ENCODE measurements around the gene HOXA3.

Gene HOXA3

DNA sequence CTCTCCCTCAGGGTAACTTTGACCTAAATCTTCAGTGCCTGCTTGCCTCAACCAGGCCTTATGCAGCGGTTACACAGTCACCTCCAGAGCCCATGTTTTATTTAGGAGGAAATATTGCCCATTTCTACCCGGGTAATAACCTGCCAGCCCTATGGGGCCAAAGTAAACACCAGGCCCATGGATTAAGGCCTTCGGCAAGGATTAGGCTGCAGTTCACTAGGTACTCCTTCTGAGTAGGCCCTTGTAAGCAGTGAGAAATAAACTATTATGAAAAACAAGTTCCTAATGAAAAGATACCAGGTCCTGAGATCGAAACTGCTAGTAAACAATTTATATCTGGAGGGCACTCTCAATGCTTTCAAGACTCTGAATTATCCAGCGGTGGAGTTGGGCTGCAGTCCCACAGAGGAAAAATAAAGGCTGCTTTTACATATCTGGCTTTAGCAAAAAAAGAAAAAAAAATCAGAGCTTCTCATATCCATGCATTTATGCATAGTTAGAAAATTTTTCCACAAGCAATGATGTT lies 25.5 kb upstream of the HOXA3 start:
- Histone ChIP-seq H3K9ac (ENCODE audit: low read length) (no peak overlapping the region), H3K9me3 (replicated peaks; ENCODE audit: insufficient read depth, low read length) (no peaks in the 10 kb centered on the region), H3K4me1 (ENCODE audit: low read length) (0 out of 2 replicates have a peak, but pooled peaks cover under 1% of the 10 kb centered on the region), H3K27me3 (replicated peaks; ENCODE audit: insufficient read depth, low read length) (peaks cover 62% of the 10 kb centered on the region), H3K36me3 (replicated peaks; ENCODE audit: insufficient read depth, low read length) (no peaks in the 10 kb centered on the region), H3K4me2 (ENCODE audit: low read depth, low read length) (no peak overlapping the region), H3K4me3 (ENCODE audit: low read length) (no peak overlapping the region), H3F3A (ENCODE audit: insufficient read depth, low read length) (no peaks in the 10 kb centered on the region), H3K79me2 (ENCODE audit: low read length) (no peaks in the 10 kb centered on the region), H2AFZ (ENCODE audit: low read length) (no peak overlapping the region), H4K20me1 (ENCODE audit: insufficient read depth, low read length) (no peaks in the 10 kb centered on the region), H3K27ac (ENCODE audit: low read length) (no peak overlapping the region), H3K9me2 (replicated peaks; ENCODE audit: insufficient read depth, low read length) (no peaks in the 10 kb centered on the region)
- TF ChIP-seq EZH2 (optimal IDR thresholded peaks at IDR 0.05; ENCODE audit: low read depth, low read length), result no peak
- TF ChIP-seq EZH2phosphoT487 (IDR thresholded peaks at IDR 0.05; ENCODE audit: low read length), result no peak
- TF ChIP-seq, protein P1, sequence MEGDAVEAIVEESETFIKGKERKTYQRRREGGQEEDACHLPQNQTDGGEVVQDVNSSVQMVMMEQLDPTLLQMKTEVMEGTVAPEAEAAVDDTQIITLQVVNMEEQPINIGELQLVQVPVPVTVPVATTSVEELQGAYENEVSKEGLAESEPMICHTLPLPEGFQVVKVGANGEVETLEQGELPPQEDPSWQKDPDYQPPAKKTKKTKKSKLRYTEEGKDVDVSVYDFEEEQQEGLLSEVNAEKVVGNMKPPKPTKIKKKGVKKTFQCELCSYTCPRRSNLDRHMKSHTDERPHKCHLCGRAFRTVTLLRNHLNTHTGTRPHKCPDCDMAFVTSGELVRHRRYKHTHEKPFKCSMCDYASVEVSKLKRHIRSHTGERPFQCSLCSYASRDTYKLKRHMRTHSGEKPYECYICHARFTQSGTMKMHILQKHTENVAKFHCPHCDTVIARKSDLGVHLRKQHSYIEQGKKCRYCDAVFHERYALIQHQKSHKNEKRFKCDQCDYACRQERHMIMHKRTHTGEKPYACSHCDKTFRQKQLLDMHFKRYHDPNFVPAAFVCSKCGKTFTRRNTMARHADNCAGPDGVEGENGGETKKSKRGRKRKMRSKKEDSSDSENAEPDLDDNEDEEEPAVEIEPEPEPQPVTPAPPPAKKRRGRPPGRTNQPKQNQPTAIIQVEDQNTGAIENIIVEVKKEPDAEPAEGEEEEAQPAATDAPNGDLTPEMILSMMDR (IDR thresholded peaks at IDR 0.05; ENCODE audit: low read length), result no peak
- DNase-seq, result no peak

DNA sequence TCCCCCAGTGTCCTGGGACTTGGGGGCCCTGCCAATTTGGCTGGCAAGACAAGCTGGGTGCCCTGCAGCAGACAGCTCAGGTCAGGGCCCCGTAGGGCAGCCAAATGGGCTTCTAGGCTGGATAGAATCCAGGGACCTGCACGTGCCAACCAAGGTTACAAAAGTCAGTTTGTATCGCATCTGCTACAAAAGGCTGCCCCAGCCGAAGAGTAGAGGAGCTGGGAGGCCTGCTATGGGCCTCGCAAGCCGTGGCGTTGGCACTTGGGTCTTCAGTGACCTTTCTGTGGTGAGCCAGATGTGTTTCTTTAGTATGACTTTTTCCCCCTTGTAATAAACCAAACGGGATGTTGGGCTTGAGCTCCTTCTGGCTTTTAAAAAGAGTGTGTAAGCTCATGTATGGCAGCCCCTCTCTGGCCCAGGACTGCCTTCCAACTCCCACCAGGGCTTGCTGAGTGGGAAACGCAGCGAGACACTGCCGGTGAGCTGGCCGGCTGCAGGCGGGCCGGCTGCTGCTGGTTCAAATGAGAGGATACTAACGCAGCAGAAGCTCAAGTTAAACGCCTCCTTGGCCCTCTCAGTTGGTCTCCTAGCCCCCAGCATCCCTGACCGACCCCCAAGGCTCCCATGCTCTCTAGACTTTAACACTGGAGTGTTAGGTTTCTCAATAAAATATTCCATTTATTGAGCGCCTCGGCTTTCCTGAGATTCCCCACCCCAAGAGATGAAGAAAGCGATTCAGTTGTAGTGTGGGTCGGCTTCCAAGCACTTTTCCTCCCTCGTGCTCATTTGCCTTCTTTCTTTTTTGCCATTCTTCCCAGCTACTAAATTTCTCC lies 24.8 kb upstream of the HOXA3 start:
- Histone ChIP-seq H3F3A (ENCODE audit: insufficient read depth, low read length) (peaks cover 4% of the 10 kb centered on the region; the same call in 1 of the 2 replicates), H3K9me2 (replicated peaks; ENCODE audit: insufficient read depth, low read length) (no peaks in the 10 kb centered on the region), H2AFZ (ENCODE audit: low read length) (no peak overlapping the region), H4K20me1 (ENCODE audit: insufficient read depth, low read length) (no peaks in the 10 kb centered on the region), H3K4me3 (ENCODE audit: low read length) (no peak overlapping the region), H3K4me1 (ENCODE audit: low read length) (peaks cover 7% of the 10 kb centered on the region), H3K4me2 (ENCODE audit: low read depth, low read length) (no peak overlapping the region), H3K27me3 (replicated peaks; ENCODE audit: insufficient read depth, low read length) (peaks cover 62% of the 10 kb centered on the region), H3K27ac (ENCODE audit: low read length) (no peak overlapping the region), H3K9me3 (replicated peaks; ENCODE audit: insufficient read depth, low read length) (no peaks in the 10 kb centered on the region), H3K36me3 (replicated peaks; ENCODE audit: insufficient read depth, low read length) (no peaks in the 10 kb centered on the region), H3K9ac (ENCODE audit: low read length) (no peak overlapping the region), H3K79me2 (ENCODE audit: low read length) (no peaks in the 10 kb centered on the region)
- TF ChIP-seq EZH2 (optimal IDR thresholded peaks at IDR 0.05; ENCODE audit: low read depth, low read length), result no peak
- no peak for DNase-seq

DNA sequence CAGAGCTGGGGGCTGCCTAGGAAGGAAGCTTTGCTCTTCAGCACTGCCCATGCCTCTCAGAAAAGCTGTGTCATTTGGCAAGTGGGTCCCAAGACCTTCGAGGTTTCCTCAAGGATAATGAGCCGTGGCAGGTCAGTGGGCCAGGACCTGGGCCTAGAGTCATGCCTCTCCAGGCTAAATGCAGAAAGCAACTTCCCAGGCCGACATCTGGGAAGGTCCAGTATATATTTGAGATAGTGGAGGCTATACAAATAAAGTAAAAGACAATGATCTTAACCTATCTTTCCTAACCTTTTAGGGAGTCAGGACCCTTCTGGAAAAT lies 24.1 kb upstream of the HOXA3 start:
- Histone ChIP-seq H3K27ac (ENCODE audit: low read length) (no peak overlapping the region), H3K4me3 (ENCODE audit: low read length) (no peak overlapping the region), H3K27me3 (replicated peaks; ENCODE audit: insufficient read depth, low read length) (peaks cover 66% of the 10 kb centered on the region)

More for the DNA sequence above, 24.1 kb upstream of the HOXA3 start:
- H3F3A ChIP-seq (ENCODE audit: insufficient read depth, low read length), result peaks cover 10% of the 10 kb centered on the region
- H4K20me1 ChIP-seq (ENCODE audit: insufficient read depth, low read length), result no peaks in the 10 kb centered on the region
- DNase-seq, result no peak
- H3K4me1 ChIP-seq (ENCODE audit: low read length), result peaks cover 9% of the 10 kb centered on the region
- no peaks in the 10 kb centered on the region for H3K36me3 ChIP-seq (replicated peaks; ENCODE audit: insufficient read depth, low read length)
- H3K9me3 ChIP-seq (replicated peaks; ENCODE audit: insufficient read depth, low read length), result no peaks in the 10 kb centered on the region
- no peak overlapping the region for H3K4me2 ChIP-seq (ENCODE audit: low read depth, low read length)
- TF ChIP-seq EZH2phosphoT487 (IDR thresholded peaks at IDR 0.05; ENCODE audit: low read length) (no peak), EZH2 (optimal IDR thresholded peaks at IDR 0.05; ENCODE audit: low read depth, low read length) (no peak)
- TF ChIP-seq, protein P1 (IDR thresholded peaks at IDR 0.05; ENCODE audit: low read length), result no peak
- H3K9me2 ChIP-seq (replicated peaks; ENCODE audit: insufficient read depth, low read length), result no peaks in the 10 kb centered on the region
- no peaks in the 10 kb centered on the region for H3K79me2 ChIP-seq (ENCODE audit: low read length)
- H3K9ac ChIP-seq (ENCODE audit: low read length), result no peak overlapping the region
- no peak overlapping the region for H2AFZ ChIP-seq (ENCODE audit: low read length)

Measured in MM.1S (cell line).